Colonic mucosa (tissue), 4 donors: ENCODE data around the gene DENND1A. TPM values are rescaled to one million over a fixed set of nuclear protein-coding genes. Genes with fewer than 3 reads are reported as not detected.

Experiments used
- DNase-seq: peaks from one replicate; pipeline ENCODE4 v3.0.0-alpha.2; 2020
- H3K27ac ChIP-seq: fragments of 200-600 bp; one replicate; pipeline ENCODE4 v1.8.0; 2021
- H3K27me3 ChIP-seq: fragments of 200-600 bp; one replicate; pipeline ENCODE4 v1.8.0; 2021
- H3K36me3 ChIP-seq: fragments of 200-600 bp; one replicate; pipeline ENCODE4 v1.8.0; 2021
- H3K4me1 ChIP-seq: fragments of 200-600 bp; one replicate; pipeline ENCODE4 v1.8.0; 2021; ENCODE audit warnings: mild to moderate bottlenecking
- H3K4me3 ChIP-seq: fragments of 200-600 bp; one replicate; pipeline ENCODE4 v1.8.0; 2021
- H3K9ac ChIP-seq, 2 donors: one replicate each; pipeline ENCODE4 v1.7.0; 2013; ENCODE audit warnings: control low read depth in 2 of 2, low read depth in 2 of 2, low read length in 2 of 2
- H3K9me3 ChIP-seq: fragments of 200-600 bp; one replicate; pipeline ENCODE4 v1.8.0; 2021
- intact Hi-C: fragments of 100-400 bp; cut with DNase I; formaldehyde crosslinking; loops from one replicate; pipeline ENCODE4 v1.14.1; 2022
- total RNA-seq, 2 donors: library from RNA; stranded (reverse); fragmentation: NEBNext Ultra II Directional in 1 of 2; extraction: Animal tissue kit (Norgen Biotek cat#: 25700) in 1 of 2; gene quantifications; one replicate each; pipeline ENCODE4 v1.2.1, GENCODE V29; 2021
- TF ChIP-seq, protein P1 (sequence below): fragments of 200-600 bp; IDR thresholded peaks from one replicate; pipeline ENCODE4 v1.8.0; 2022; ENCODE audit warnings: antibody characterized with exemption, mild to moderate bottlenecking
- donor health status: healthy.
- donor health status: DM: no; HTN: no; CAD: no.
- donor health status: DM: no; HTN: no; CAD: no.

Gene DENND1A
- total RNA-seq, 2 donors from 2014 or later, result 34.3 to 39.9 TPM

DNA sequence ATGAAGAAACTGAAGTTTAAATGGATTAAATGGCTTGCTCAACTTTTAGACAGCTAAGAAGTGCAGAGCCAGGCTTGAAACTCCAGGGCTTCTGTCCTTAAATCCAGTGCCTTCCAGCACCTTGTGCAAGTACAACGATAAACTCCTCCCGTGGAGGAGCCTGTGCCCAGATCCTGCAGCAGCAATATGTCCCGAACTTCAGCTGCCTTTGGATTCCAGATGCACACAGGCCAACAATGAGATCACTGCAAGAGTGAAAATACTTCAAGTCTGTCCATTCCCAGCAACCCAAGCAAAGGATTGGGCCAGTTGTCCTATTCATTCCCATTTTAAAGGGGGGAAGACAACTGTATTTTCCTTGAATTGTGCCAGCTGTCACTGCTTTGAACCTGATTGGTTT is 374.3 kb downstream of the DENND1A start:
- Histone ChIP-seq H3K9ac (no peak overlapping the region), H3K27ac (no peak overlapping the region), H3K4me1 (no peaks in the 10 kb centered on the region), H3K4me3 (no peak overlapping the region), H3K36me3 (no peaks in the 10 kb centered on the region), H3K27me3 (no peaks in the 10 kb centered on the region), H3K9me3 (no peaks in the 10 kb centered on the region)
- intact Hi-C loops, result no loop called here
- TF ChIP-seq, protein P1, sequence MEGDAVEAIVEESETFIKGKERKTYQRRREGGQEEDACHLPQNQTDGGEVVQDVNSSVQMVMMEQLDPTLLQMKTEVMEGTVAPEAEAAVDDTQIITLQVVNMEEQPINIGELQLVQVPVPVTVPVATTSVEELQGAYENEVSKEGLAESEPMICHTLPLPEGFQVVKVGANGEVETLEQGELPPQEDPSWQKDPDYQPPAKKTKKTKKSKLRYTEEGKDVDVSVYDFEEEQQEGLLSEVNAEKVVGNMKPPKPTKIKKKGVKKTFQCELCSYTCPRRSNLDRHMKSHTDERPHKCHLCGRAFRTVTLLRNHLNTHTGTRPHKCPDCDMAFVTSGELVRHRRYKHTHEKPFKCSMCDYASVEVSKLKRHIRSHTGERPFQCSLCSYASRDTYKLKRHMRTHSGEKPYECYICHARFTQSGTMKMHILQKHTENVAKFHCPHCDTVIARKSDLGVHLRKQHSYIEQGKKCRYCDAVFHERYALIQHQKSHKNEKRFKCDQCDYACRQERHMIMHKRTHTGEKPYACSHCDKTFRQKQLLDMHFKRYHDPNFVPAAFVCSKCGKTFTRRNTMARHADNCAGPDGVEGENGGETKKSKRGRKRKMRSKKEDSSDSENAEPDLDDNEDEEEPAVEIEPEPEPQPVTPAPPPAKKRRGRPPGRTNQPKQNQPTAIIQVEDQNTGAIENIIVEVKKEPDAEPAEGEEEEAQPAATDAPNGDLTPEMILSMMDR, result no peak
- DNase-seq, result no peak

DNA sequence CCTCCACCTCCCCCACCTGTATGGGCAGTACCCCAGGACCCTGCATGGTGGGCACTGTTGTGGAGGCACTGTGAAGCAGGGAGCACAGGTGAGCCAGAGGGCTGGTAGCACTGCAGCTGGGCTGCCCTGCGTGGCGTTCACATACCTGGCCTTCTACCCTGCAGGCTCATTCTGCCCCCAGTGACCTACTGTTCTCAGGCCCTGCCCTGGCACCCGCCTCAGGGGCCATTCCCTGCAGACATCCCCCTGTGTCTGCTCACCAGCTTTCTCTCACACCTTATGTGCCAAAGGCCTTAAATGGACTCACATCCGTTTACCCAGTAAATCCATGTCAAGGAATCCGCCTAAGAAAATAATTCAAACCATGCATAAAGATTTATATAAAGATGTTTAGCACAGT is 377.4 kb downstream of the DENND1A start:
- intact Hi-C loops, result no loop called here
- H3K27ac ChIP-seq, result no peak overlapping the region

DNA sequence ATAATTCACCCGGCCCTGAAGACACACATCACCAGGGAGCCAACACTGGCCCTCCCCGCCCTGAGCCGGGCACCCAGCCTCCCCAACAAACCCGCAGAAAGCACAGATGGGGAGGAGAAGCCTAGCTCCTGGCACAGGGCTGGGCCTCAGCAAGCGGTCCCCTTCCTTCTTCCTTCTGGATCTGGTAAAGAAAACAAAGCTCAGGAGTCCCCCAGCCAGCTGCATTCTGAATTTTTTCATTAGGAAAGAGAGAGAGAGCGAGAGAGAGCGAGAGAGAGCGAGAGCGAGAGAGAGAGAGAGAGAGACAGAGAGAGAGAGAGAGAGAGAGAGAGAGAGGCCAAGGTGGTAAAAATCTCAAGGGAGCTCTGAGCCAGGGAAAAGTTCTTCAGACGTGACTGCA is 378.2 kb downstream of the DENND1A start:
- Histone ChIP-seq H3K4me1 (no peaks in the 10 kb centered on the region), H3K27ac (no peak overlapping the region), H3K9me3 (no peaks in the 10 kb centered on the region), H3K27me3 (no peaks in the 10 kb centered on the region), H3K9ac (no peak overlapping the region), H3K36me3 (no peaks in the 10 kb centered on the region), H3K4me3 (no peak overlapping the region)
- no peak for DNase-seq
- intact Hi-C loops, result no loop called here
- TF ChIP-seq, protein P1, result no peak

More for the DNA sequence above, 377.4 kb downstream of the DENND1A start:
- H3K36me3 ChIP-seq, result no peaks in the 10 kb centered on the region
- DNase-seq, result no peak
- no peak overlapping the region for H3K4me3 ChIP-seq
- no peaks in the 10 kb centered on the region for H3K9me3 ChIP-seq
- no peaks in the 10 kb centered on the region for H3K27me3 ChIP-seq
- H3K4me1 ChIP-seq, result no peaks in the 10 kb centered on the region
- TF ChIP-seq, protein P1, result no peak
- H3K9ac ChIP-seq, result no peak overlapping the region

DNA sequence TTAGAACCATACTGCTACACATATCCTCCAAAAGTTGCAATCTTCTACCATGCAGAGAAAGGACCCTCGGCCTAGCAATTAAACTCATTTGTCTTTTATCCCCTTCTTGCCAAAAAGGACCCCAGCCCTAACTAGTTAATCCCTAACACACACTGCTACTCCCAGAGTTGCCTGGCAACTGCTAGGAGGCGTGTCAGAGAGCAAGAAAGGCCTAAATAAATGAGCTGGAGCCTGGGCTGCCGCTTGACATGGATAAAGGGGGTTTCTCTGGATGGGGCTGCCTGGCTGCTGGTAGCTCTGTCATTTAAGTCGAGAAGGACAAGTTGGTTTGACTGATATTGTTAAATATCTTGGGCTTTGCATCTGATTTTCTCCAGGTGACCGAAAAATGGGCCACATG is 379.1 kb downstream of the DENND1A start:
- Histone ChIP-seq H3K36me3 (no peaks in the 10 kb centered on the region), H3K27me3 (no peaks in the 10 kb centered on the region), H3K27ac (no peak overlapping the region), H3K4me3 (no peak overlapping the region), H3K9ac (no peak overlapping the region), H3K4me1 (no peaks in the 10 kb centered on the region), H3K9me3 (no peaks in the 10 kb centered on the region)
- intact Hi-C loops, result no loop called here
- DNase-seq, result no peak
- TF ChIP-seq, protein P1, result no peak

DNA sequence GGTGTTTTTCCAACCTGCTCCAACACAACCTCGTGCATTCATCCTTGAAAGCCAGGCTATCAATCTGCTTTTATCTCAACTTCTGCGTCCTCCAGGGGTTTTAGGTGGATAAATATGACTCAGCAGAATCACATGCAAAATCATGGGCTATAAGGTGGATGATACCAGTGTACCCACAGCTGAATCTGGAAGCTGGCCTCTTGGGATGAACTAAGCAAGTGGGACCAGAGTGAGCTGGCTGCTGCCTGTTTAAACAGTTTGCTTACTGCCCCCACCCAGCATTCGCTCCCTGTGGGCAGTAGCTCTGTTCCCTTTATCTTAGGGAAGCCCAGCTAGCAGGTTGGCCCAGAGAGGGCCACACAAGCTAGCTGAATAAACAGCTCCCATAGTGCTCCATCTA is 379.9 kb downstream of the DENND1A start:
- Histone ChIP-seq H3K4me3 (no peak overlapping the region), H3K27ac (no peak overlapping the region), H3K36me3 (no peaks in the 10 kb centered on the region), H3K27me3 (no peaks in the 10 kb centered on the region), H3K9me3 (no peaks in the 10 kb centered on the region), H3K9ac (no peak overlapping the region), H3K4me1 (no peaks in the 10 kb centered on the region)
- DNase-seq, result no peak
- TF ChIP-seq, protein P1, result no peak
- intact Hi-C loops, result no loop called here
